PC-9 (cell line): ENCODE results near the gene PRELP.

Experiments
- CTCF ChIP-seq: fragments of 200-600 bp; sonication (generic); conservative IDR thresholded peaks from 2 replicates; pipeline ENCODE4 v1.6.1; 2017; ENCODE audit warnings: mixed run types, antibody characterized with exemption, mild to moderate bottlenecking, moderate library complexity
- EZH2 ChIP-seq: fragments of 200-600 bp; sonication (generic); IDR thresholded peaks from 2 replicates; pipeline ENCODE4 v1.8.0; 2017; ENCODE audit warnings: antibody characterized with exemption, low read depth

- TF ChIP-seq CTCF (no peak), EZH2 (no peak)
Observed at GRCh38 chr1:203451836-203452784, 23.5 kb upstream of the PRELP start.
